Measurements from ENCODE around the gene AGBL4.
"Not testable (repeated sequence)": the region's sequence is repeated elsewhere in the genome, so short reads cannot be mapped to it uniquely, and the experiment has no call there.

AGBL4 gene

DNA sequence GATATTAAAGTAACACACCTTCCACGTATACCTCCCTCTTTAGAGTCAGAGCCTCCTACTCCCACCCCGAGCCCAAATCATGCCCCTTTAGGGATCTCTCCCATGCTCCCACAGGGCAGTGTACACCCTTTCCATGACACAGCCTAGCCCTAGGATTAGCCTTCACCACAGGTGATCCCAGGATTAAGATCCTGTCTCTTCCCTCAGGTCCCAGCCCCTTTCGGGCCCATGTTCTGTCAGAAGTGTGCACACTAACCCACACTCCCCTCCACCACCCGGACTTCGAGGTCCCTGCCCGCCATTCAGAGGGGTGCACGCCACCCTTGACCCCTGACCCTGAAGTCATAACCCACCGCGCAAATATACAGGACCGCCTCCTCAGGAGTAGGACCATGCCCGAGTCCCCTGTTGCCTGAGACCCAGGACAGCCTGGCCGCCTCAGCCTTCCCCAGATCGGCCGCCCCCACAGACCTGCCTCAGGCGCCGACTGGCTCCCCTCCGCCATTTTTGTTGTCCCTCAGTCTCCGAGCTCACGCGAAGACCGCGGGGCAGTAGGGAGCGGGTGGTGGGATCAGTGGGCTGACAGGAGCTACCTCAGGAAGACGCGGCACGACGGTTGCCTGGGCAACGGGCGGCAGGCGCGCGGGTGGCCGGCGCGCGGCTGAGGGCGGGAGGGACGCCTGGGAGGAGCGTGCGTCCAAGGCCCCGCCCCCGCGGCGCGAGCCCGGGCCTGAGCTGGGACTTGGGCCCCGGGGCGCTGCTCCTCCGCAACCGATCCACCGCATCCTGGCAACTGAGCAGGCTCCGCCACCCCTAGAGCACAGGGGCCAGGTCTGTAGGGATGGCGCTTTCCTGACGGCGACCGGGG is at the start of gene AGBL4:
TSS of gene AGBL4 (minus strand) at position 663 of the 868 bp plus-strand sequence.
- DNase-seq (ENCODE audit: low read depth): no peak

GRCh38 chr1:50066806-50067205 is 43.1 kb upstream of the AGBL4 start:
- no peak for DNase-seq (ENCODE audit: low read depth)

GRCh38 chr1:50060279-50060678 is 36.5 kb upstream of the AGBL4 start:
- DNase-seq (ENCODE audit: low read depth): no peak

- DNase-seq (ENCODE audit: low read depth): no peak
These were observed 25.0 kb upstream of the AGBL4 start for GRCh38 chr1:50048791-50049190.

DNA sequence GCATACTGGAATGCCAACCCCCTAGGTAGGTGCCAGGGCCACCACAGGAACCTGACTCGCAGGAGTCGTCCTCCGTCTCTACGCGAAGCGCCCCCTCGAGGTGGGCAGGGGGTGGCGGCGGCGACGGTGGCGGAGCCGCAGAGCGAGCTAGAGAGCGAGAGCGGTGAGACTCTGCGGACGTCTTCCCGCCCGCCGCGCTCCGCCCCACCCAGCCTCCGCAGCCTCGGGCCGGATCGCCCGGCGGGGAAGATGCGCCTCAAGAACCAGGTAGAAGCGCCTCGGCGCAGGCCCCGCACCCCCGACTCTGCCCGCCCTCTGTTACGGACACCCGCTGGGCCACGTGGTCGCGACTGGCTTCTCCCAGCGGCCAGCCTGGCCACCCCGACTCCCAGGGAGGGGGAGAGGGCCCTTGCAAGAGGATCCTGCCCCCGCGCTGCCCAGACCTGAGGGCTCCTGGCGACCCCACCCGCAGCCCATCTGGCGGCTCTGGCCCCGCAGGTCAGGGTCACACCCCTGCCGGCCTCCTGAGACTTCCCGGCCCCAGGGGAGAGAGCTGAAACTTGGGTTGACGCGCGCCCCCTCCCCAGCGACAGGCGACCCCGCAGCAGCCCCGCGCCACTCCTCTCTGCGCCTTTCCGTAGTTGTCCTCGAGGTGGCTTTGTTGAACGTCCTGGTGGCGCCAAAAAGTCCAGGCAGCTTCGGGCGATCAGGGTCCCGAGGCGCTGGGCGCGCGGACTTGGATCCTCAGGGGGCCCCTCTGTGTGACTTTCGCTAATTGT is 24.4 kb upstream of the AGBL4 start:
- no peak for DNase-seq (ENCODE audit: low read depth)

GRCh38 chr1:50038237-50038809 is 14.6 kb upstream of the AGBL4 start:
- no peak for DNase-seq (ENCODE audit: low read depth)

DNA sequence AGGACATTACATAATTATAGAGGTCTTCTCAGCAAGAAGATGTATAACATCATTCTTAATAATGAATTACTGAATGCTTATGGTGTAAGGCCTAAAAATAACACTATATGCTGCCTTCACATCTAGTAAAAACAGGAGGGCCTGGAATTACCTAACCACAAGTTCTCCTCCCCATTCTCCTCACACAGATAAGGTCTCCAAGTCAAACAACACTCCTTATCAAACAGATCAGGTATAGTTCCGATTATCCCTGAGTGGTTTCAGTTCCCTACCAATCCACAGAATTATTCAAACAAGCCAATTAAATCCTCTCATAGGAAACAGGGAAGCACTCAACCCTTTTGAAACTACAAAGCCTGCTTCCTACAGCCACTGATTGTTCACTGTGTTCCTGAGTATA is 4.0 kb upstream of the AGBL4 start:
- no peak for DNase-seq (ENCODE audit: low read depth)

GRCh38 chr1:49995734-49996133 is 28.0 kb downstream of the AGBL4 start:
- DNase-seq (ENCODE audit: low read depth): no peak

GRCh38 chr1:49971088-49971487 is 52.7 kb downstream of the AGBL4 start:
- DNase-seq (ENCODE audit: low read depth): no peak

GRCh38 chr1:49951385-49951784 is 72.4 kb downstream of the AGBL4 start:
- DNase-seq (ENCODE audit: low read depth): no peak

GRCh38 chr1:49915301-49915700 is 108.5 kb downstream of the AGBL4 start:
- not testable (repeated sequence) for DNase-seq (ENCODE audit: low read depth)

DNA sequence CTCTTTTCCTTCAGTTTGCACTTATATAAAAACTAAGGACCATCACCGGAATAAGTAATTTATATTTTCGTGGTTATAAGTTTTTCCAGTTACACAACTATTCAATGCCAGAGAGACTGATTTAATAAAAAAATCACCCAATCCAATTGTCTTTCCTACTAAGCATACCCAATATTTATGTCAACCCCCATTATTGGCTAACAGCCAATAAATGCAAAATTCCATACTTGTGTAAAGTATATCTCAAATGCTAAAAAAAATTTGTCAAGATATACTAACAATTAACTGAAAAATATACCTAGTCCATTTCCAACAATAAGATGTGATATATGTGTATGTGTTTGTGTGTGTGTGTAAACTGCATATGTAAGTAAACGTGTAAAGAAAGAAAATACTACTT is 117.4 kb downstream of the AGBL4 start:
- DNase-seq (ENCODE audit: low read depth): no peak

GRCh38 chr1:49864581-49864980 is 159.2 kb downstream of the AGBL4 start:
- no peak for DNase-seq (ENCODE audit: low read depth)

DNA sequence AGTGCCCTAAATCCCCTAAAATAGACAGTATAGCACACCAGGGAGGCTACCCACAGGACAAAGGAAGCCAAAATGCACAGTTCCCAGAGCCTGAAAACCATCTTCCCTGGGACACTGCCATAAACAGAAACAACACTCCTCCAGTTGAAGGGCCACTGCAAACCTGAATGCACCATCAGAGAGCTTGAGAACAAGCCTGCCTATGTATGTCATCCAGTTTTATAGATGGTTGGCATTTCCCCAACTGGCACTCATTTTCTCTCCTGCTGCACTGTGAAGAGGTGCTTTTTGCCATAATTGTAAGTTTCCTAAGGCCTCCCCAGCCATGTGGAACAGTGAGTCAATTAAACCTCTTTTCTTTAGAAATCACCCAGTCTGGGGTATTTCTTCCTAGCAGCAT is 169.0 kb downstream of the AGBL4 start:
- no peak for DNase-seq (ENCODE audit: low read depth)

DNA sequence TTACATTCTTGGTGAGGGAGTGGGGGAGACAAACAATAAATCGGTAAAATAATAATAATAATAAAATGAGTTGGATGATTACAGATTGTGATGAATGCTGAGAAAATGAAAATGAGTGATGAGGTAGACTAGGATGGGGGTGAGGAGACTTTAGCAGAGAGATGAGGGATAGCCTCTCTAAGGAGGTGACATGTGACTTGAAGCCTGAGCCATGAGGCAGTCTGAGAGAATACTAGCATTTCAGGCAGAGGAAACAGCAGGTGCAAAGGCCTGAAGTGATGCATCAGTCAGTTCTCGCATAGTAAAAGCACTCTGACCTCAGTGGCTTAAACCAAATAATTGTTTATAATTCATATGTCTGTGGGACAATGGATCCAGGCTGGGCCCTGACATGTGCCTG is 181.2 kb downstream of the AGBL4 start:
- DNase-seq (ENCODE audit: low read depth): no peak

GRCh38 chr1:49841767-49842166 is 182.0 kb downstream of the AGBL4 start:
- no peak for DNase-seq (ENCODE audit: low read depth)

DNA sequence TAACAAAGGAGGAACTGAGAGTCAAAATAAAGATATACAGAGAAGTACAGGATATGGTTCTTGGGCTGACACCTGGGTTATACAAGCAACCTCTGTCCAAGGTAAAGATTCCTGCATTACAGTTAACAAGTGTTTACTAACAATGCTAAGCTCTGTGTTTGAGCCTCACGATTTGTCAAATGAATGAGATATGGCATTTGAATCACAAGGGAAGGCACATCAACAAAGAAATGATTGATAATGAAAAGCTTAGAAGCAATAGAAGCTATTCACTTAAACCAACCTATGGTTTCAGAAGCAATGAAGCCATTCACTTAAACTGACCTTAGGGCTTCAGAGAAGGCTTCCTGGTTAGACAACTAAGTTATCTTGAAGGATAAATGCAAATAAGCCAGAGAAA is 199.5 kb downstream of the AGBL4 start:
- DNase-seq (ENCODE audit: low read depth): no peak

DNA sequence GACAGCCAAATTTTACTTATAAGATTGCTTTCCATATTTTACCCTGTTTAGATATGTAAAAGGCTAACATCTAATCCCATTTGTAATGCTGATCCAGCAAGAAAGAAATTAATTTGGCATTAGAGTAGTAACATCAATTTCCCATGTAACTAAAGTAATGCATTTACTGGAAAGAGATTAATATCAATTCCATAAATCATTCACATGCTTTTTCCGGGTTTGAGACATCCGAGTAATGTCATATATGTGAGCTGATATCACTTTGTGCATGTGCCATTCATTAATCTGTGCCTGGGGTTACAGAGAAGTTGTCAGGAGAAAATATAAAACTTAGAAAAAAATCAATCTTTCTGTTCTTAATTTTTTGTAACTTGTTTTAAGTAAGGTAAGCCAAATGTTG is 206.1 kb downstream of the AGBL4 start:
- DNase-seq (ENCODE audit: low read depth): no peak

- DNase-seq (ENCODE audit: low read depth): not testable (repeated sequence)
These were observed 236.7 kb downstream of the AGBL4 start for GRCh38 chr1:49787013-49787412.

DNA sequence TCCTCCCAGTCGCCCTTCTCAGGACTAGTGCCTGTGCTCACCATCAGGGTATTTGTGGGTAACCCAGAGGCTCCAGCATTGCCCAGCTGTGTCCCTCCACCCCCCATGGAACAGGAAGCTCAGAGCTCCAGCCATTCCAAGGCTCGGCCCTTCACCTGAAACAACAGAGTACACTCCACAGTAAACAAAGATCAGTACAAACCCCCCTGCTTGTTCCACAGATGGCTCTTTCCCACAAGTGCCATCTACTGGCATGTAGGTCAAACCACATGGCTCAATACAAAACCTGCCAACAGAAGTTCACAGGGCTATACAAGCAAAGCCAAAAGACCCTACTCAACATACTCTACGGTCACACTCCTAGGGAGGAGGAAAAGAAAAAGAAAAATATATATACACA is 258.7 kb downstream of the AGBL4 start:
- no peak for DNase-seq (ENCODE audit: low read depth)

DNA sequence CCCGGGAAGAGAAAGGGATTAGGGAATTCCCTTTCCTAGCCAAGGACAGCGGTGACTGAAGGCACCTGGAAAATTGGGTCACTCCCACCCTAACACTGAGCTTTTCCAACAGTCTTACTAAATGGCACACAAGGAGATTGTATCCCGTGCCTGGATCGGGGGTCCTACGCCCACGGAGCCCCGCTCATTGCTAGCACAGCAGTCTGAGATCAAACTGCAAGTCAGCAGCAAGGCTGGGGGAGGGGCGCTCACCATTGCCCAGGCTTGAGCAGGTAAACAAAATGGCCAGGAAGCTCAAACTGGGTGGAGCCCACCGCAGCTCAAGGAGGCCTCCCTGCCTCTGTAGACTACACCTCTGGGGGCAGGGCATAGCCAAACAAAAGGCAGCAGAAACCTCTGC is 285.6 kb downstream of the AGBL4 start:
- DNase-seq (ENCODE audit: low read depth): not testable (repeated sequence)

DNA sequence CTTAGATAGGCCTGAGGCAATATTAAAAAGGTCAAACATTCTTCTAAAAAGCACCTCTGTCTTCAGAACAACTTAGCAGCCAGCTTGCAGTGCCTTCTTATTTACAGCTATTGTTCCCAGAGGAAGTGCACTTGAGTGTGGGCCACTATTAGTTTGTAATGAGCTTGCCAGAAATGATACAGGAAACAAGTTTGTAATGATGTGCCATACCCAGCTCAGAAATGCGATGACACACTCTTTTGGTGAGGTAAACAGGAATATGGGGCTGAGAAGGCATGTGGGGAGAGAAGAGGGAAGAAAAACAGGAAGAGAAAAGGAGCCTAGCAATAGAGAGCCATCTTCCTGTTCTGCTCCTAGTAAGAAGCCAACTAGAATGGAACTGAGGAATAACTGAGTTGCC is 295.4 kb downstream of the AGBL4 start:
- no peak for DNase-seq (ENCODE audit: low read depth)

GRCh38 chr1:49723662-49724061 is 300.1 kb downstream of the AGBL4 start:
- DNase-seq (ENCODE audit: low read depth): no peak

All from CMK (cell line).